UCSD-AML1 (cell line): Measurements from ENCODE around the gene VPS8.

ENCODE experiments used
- DNase-seq: peaks from one replicate; lab custom pipeline; 2025; ENCODE audit not compliant: unreplicated experiment; lab: John Stamatoyannopoulos, UW

VPS8 gene

DNA sequence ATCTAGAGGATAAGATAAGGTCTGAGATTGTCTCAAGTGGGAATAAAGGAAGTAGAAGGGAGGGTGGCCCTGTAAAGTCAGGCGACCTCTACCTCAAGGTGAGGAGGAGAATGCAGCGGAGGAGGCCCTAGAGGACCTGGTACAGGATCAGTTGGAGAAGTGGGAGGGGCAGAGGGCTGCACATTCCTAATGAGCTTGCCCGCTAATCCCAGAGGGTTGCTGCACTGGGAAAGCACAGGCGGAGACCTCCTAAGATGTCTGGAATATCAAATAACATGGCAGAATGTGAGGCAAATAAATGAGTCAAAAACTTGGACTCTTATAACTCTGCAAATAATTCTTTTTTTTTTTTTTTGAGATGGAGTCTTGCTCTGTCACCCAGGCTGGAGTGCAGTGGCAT lies 30.2 kb upstream of the VPS8 start:
- no peak for DNase-seq

DNA sequence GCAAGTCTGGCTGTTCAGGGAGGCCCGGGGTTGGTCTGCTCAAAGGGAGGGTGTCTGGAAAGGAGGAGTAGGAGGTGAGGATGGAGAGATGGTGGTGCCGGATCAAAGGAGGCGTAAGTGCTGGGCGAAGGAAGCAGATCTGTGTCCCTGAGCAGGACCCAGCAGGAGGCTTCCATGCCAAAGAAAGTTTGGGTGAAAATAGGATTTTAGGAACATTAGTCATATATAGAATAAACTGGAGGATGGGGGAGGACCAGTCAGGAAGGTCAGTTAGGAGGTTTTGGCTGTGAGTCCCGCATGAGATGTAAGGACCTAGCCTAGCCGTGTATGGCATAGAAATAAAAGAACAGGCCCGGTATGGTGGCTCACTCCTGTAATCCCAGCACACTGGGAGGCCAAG lies 28.6 kb upstream of the VPS8 start:
- DNase-seq = no peak

DNA sequence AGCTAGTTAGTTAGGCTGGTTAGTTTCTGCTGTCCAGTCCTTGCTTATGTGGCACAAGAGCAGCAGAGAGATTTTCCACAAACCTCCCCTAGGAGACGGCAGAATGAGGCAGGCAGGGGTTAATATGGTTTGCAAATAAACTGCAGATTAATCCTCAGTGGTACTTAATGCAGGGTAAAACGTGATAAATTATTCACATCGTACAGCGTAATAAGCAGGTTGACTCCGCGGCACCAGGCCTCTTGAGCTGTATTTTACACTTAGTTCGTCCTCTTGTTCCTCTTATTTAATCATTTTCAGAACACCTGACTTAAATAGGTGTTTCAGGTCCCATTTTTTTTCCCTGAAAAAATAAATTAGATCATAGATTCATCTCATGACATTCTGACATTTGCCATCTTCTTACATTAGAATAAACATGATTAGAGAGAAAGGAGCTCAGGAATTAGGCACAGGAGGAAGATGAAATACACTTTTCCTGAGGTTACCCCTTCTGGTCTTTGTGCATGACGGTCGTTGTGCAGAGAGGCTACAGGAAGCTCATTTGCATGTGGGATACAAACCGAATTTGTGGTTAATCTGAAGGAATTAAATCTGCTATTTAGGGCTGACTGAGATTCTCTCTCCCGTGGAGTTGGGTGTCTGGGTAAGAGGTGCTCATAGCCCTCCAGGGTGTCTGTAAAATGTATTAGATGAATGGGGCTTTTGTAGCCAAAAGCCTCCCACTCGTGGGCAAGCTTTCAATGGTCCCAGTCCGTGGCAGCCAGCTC lies 27.1 kb upstream of the VPS8 start:
- no peak for DNase-seq

DNA sequence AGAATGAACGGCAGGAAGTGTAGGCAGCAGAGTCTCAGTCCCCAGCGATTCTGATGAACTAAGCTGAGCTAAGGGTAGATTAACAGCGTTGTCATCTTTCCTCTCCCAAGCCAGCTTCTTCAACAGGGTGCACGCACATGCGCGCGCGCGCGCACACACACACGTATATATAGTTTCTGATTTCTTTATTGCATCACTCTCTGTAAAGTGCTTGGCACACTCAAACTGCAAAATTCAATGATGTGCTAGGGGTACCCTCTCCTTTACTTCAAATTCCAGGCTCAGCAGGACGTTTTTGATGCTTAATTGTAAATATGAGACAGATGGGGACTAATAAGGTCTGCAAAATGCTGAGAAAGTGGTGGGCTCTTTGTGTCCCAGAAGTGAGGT lies 26.1 kb upstream of the VPS8 start:
- no peak for DNase-seq

DNA sequence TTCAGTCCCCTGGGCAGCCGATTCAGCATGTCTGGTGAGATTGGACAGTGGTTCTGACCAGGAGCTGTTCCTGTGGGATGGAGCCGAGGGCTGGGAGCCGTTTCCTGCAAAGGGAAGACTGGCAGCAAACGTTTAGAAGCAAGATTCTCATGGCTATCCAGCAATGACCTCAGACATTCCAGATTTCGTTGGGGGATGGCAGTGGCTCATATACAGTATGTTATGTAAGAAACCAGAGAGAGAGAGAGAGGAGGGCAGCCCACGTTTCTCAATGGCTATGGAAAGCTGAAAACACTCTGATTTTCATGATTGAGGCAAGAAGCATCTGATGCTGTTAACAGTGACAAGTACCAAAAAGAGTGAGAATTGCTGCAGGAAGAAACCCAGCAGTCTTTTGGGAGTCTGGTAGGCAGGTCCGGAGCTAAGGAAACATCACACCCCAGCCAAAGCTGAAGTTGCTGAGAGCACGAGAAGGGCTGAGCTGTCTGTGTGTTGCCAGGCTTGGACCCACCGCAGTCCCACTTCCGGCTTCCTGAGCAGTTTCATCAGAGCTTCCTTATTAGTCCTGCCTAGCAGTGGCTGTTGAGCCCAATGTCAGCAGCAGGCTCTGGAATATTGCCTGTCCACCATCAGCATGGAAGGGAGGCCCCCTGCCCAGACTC lies 25.6 kb upstream of the VPS8 start:
- peak; percentile 80 for DNase-seq

DNA sequence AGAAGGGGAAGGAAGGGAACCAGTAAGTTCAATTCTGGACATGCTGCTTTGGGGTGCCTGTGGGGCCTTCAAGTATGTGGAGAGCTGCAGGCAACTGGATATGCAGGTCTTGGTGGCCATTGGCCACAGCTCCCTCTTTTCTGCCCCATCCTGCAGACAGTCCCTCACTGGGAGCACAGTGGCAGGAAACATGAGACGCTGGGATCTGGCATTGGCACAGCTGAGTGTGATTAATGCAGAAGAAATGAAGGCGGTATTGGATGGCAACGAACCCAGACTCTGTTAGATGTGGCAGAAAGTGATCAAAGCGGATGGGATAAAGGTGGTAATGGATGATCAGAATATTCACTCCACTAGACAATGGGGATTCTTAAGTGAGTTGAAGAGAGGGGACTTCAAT lies 23.2 kb upstream of the VPS8 start:
- DNase-seq = no peak

DNA sequence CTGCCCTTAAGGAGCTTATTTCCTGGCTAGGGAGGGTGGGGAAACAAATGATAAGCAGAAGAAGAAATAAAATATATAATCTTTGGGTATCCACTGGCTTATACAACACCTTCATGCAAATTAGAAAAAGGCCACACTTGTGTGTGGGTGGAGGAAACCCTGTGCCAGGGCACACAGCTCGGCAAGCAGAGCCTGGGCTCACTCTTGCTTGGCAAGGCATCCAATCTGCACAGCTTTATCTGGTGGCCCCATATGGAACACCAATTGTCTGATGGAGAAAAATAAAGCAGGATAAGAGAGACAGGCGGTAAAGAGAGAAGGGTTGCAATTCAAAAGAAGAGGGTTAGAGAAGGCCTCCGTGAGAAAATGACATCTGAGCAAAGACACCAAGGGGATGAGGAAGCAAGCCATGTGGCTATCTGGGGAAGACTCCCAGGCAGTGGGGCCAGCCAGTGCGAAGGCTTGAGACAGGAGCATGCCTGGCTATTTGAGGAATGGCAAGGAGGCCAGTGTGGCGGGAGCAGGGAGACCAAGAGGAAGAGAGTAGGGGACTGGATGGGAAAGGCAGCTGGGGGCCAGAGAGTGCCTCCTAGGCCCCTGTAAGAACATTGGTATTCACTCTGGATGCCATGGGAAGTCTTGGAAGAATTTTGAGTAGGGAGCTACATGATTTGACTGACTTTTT lies 22.5 kb upstream of the VPS8 start:
- DNase-seq = no peak

DNA sequence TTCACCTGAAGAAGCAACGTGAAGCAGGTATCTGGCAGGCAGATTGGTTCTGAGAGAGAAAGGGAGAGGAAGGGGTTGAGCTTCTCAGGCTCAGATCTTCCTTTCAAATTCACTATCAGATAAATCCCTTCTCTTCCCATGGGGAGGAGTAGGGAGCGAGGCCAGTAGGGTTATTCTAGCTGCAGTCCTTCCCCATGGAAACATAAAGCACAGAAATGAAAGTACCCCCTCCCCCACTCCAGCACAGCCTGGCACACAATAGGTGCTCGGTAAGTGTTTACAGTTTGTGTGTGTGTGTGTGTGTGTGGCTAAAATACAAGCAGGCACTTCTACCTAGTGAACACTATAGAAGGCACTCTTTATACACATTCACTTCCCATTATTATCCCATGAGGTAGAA lies 20.8 kb upstream of the VPS8 start:
- DNase-seq = no peak

DNA sequence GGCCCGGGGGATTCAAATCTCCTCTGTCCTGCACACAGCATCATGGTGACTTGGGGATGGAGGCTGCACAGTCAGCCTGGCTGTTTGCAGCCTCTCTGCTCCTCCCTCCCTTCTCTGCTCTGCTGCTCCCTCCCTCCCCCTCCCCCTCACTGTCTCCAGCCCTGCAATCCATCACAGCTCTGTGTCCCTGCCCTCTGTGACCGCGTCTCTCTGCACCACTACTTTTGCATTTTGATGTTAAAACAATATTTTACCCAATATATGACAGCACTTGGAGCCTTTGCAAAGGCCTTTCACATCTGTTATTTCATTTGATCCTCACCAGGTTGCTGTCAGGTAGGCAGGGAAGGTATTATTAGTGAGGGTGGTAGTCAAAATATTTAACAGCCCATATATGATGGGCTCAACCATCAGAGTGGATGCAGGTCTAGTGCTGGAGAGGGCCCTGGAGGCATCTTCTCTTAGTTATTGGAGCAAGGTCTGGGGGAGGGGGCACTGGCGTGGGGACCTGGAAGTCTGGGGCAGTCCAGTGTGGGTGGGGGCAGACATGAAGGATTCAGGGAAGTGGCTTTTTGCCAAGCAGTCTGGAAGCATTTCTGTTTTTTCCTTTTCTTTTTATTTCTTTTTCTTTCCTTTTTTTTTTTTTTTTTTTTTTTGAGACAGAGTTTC lies 16.3 kb upstream of the VPS8 start:
- DNase-seq = no peak

DNA sequence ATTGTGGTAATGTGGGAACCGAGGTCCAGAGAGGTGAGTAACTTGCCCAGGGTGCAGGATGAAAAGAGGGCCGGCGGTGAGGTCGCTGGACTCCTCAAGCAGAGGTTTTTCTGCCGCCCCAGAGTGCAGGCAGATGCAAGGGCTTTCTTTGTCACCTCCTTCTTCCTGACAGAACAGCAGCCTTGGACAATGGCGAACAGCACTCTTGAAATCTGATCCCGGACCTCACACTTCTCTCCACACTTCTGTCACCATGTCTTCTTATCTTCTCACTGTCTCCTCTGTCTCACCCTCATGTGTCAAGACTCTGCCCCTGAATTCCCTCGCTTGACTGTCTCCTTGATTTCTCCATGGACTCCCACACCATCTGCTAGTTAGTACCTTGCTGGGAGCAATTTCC lies 15.4 kb upstream of the VPS8 start:
- no peak for DNase-seq

DNA sequence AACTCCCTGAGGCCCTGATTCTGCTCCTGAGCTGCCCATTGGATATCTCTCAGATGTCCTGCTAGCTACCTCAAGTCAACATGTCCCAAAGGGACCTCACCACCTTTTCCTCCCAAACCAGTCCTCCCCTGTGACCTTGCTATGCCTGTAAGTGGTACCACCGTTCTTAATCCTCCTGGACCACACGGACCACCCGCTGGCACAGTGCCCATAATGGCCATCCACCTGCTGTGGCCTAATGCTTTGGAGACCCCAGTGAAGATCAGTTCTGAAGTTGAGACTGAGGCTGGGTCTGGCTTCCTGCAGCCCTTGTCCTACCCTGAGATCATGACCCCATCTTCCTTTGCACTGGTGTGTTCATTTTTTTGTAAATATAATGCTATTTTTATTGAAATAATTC lies 15.0 kb upstream of the VPS8 start:
- no peak for DNase-seq

DNA sequence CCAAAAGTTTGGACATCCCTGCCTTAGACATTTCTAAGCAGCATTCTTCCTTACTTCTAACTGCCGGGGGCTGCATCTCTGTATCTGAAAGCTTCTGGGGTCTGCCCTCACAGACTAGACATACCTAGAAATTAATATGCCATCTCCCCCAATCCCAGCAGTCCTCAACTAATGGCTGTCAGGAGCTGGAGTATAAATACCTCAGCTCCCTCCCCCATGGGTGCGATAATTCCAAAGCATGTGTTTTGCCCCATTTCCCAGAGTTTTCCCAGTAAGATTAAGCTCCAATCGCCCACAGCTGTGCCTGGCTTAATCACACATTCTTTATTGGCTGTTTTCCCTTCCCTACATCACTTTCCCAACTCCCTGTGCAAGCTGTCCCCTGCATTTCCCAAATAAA lies 13.8 kb upstream of the VPS8 start:
- no peak for DNase-seq

DNA sequence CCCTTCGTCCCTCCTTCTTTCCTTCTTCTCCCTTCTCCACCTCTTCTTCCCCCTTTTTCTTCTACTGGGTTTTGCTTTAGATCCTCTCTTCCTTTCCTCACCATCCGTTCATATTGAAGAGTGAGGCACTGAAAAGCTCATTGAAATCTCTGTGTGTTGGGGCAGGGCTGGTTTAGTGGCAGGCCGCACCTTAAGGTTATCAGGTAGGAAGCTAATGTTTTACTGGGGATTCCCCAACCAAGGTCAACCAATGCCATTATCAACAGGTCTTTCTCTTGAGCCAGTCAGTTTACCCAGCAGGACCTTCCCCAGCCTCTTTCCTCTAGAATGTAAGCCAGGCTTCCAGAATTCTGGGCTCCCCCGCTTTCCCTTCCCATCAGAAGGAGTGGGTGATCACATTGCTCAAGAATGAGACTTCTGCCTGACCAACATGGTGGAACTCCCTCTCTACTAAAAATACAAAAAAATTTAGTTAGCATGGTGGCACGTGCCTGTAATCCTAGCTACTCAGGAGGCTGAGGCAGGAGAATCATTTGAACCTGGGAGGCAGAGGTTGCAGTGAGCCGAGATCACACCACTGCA lies 11.5 kb upstream of the VPS8 start:
- DNase-seq = no peak

DNA sequence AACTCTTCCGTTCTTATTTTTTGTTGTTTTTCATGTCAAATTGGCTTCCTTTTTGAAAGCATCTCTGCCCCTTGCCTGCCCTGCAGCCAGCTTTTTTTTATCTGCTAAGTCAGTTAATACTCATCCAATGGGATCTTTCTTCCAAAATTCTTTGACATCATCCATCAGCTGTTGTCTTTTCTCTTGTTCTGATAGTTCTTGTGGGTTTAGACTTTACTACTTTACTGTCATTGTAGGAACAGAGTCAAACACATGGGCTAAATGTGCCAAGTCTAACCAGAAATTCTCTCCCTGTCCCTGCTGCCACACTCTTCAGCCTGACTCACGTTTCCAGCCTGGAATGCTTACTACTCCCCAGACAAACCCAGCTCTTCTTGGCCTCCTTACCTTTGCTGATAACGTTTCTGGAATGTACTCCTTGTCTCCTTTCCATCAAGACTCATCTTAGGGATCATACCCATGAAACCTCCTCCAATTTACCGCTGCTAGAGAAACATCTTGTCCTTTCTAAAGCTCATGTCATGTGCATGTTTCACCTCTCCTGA lies 10.7 kb upstream of the VPS8 start:
- no peak for DNase-seq

DNA sequence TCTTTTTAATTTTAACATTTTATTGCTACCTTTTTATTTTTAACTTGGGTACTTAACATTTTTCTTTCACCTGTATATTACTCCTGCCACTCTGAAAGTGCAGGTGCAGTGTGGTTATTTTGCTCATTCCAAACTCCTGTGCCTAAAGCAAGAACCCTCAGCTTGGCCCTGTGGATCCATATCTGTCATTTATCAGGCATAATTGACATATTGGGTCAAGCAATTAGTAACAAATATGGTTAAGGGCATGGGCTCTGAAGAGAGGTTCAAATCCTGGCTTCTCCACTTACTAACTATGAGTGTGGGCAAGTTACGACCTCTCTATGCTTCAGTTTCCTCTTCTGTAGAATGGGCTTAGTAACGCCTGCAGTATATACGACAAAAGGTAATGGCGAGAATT lies 9.8 kb upstream of the VPS8 start:
- no peak for DNase-seq

DNA sequence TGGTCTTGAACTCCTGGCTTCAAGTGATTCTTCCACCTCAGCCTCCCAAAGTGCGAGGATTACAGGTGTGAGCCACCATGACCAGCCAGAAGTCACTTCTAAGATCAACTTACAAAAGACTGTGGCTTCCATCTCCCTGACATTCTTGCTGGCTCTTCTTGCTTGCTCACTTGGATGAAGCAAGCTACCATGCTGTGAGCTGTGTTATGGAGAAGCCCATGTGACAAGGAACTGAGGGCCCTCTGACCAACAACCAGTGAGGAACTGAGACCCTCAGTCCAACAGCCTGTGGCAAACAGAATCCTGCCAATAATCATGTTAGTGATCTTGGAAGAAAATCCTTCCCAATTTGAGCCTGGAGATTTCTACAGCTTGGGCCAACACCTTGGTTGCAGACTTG lies 7.2 kb upstream of the VPS8 start:
- no peak for DNase-seq

DNA sequence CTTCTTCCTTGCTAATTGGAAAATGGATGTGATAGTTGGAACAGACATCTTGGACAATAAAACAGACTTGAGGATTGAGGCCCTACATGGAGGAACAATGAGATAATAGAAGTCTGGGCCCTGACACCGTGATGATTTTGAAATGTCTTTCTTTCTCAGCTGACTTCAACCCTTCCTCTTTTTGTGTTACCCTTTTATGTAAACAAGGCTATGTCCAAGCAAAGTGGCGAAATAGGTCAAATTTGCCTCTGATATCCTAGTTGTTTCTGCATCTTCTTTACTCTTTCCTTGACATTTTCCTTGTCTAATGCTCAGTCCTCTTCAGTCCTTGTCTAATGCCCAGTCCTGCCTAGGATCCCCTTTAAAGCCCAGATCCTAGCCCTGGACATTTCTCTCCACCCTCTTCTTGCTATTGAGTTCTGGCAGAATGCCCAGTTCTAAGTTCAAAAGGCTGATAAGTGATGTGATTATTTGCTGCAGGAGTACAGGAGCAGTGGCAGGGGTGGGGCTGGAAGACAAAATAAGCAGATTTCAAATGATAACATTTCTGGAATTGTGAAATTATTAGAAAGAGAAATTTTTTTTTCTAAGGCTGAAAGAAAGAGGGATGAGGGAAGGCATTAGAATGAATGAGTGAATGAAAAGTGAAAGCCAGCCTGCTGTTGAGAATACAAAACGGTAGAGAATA lies 6.5 kb upstream of the VPS8 start:
- DNase-seq = no peak

DNA sequence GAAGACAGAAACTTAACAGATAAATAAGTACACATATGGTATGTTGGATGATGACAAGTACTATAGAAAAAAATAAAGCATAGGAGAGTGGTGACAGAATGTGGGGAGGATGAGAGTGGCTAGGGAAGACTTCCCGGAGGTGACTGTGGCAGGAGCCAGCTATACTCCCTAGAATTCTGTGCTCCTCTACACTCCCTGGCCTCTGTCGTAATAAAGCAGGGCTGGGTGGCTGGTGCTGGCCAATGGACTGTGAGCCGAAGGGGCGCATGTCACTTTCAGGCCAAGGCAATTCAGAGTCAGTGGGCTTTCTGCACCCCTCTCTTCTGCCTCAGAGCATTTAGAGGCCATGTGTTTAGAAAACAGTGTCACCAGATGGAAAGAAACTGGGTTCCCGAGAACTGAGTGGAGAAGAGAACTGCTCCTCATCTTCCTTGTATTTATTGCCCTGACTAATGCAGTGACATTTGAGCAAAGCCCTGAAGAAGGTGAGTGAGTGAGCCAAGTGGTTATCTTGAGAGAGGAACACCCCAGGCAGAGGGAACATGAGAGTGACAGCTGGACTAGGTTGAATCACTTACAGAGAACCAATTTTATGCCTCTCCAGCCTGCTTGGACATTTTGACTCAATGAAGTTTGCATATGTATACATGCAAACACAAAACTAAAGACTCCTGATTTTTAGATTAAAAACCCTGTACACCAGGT lies 5.2 kb upstream of the VPS8 start:
- DNase-seq = no peak

DNA sequence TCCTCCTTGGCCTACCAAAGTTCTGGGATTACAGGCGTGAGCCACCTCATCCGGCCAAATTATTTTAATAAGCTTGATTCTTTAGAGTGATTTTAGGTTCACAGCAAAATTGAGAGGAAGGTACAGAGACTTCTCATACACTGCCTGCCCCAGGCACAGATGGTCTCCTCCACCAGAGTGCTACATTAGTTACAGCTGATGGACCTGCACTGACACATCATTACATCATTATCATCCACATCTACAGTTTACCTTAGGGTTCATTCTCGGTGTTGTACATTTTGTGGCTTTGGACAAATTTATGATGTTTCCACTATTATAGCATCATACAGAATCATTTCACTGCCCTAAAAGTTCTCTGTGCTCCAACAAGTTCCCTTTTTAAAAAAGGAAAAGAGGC lies 4.4 kb upstream of the VPS8 start:
- no peak for DNase-seq

DNA sequence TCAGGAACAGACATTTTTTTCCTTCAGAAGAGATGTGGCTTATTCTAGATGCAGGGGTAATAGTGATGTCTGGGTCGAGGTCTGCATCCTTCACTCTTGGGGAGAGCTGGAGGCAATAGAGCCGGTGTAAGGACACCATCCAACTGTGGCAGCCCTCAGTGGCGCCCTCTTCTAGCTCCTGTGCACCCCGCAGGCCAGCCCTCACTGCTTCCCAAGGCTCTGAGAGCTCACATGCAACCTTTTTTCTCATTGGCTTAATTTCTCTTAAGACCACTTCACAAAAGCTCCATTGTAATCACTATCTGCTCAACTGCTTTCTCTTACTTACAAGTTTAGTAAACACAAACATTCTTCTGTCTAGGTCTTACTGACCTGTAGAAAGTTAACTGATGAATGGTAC lies 3.9 kb upstream of the VPS8 start:
- DNase-seq = peak; percentile 49
